GM23338 (cell line): ENCODE data around the gene OR4D2. TPM values are rescaled to one million over a fixed set of nuclear protein-coding genes. Genes with fewer than 3 reads are reported as not detected.

Experiments
- ATAC-seq: fragments of 200-7000 bp; cut with Tn5 transposase; 3 replicates; pipeline ENCODE4 v1.9.1; 2020
- DNase-seq: peaks from one replicate; pipeline ENCODE4 v3.0.0-alpha.2; 2015; ENCODE audit warnings: low spot score
- H2AFZ ChIP-seq: fragments of 200-600 bp; sonication (generic); 2 replicates; pipeline ENCODE4 v1.8.0; 2016; ENCODE audit warnings: antibody characterized with exemption, mild to moderate bottlenecking, moderate library complexity
- H3F3A ChIP-seq: fragments of 200-600 bp; sonication (generic); replicated peaks from 2 replicates; pipeline ENCODE4 v1.8.0; 2017; ENCODE audit warnings: antibody characterized with exemption, mixed run types, low read depth
- H3K27ac ChIP-seq: fragments of 200-600 bp; sonication (generic); 2 replicates; pipeline ENCODE4 v1.6.1; 2016; ENCODE audit warnings: low read depth
- H3K27me3 ChIP-seq: fragments of 200-600 bp; sonication (generic); 2 replicates; pipeline ENCODE4 v1.8.0; 2016; ENCODE audit warnings: mild to moderate bottlenecking, mixed run types, moderate library complexity; ENCODE audit not compliant: insufficient read depth
- H3K36me3 ChIP-seq: fragments of 200-600 bp; sonication (generic); 2 replicates; pipeline ENCODE4 v1.8.0; 2016; ENCODE audit warnings: mild to moderate bottlenecking; ENCODE audit not compliant: insufficient read depth
- H3K4me1 ChIP-seq: fragments of 200-600 bp; sonication (generic); 2 replicates; pipeline ENCODE4 v1.8.0; 2016; ENCODE audit warnings: mild to moderate bottlenecking, moderate library complexity; ENCODE audit not compliant: insufficient read depth
- H3K4me2 ChIP-seq: fragments of 200-600 bp; sonication (generic); 2 replicates; pipeline ENCODE4 v1.7.1; 2017; ENCODE audit warnings: mixed run types
- H3K4me3 ChIP-seq: fragments of 200-600 bp; sonication (generic); 2 replicates; pipeline ENCODE4 v1.6.1; 2016; ENCODE audit warnings: mixed run types
- H3K79me2 ChIP-seq: fragments of 200-600 bp; sonication (generic); replicated peaks from 2 replicates; pipeline ENCODE4 v1.8.0; 2017; ENCODE audit warnings: mild to moderate bottlenecking; ENCODE audit not compliant: insufficient read depth
- H3K9me2 ChIP-seq: fragments of 200-600 bp; sonication (generic); 2 replicates; pipeline ENCODE4 v1.8.0; 2017; ENCODE audit not compliant: insufficient read depth
- H4K20me1 ChIP-seq: fragments of 200-600 bp; sonication (generic); replicated peaks from 2 replicates; pipeline ENCODE4 v1.8.0; 2017; ENCODE audit warnings: mild to moderate bottlenecking; ENCODE audit not compliant: insufficient read depth
- H3K27ac Mint-ChIP-seq: 2 replicates; pipeline ENCODE4 v1.8.0; 2020; ENCODE audit warnings: inconsistent platforms, mild to moderate bottlenecking, moderate library complexity, mixed read lengths
- H3K27me3 Mint-ChIP-seq: 3 replicates; pipeline ENCODE4 v1.8.0; 2022; ENCODE audit warnings: low read depth, mild to moderate bottlenecking, moderate library complexity, mixed read lengths, inconsistent platforms; ENCODE audit not compliant: insufficient read depth, poor library complexity
- H3K36me3 Mint-ChIP-seq: 3 replicates; pipeline ENCODE4 v1.8.0; 2021; ENCODE audit warnings: low read depth, mild to moderate bottlenecking, inconsistent platforms, moderate library complexity, mixed read lengths
- H3K4me1 Mint-ChIP-seq: 3 replicates; pipeline ENCODE4 v1.8.0; 2020; ENCODE audit warnings: mild to moderate bottlenecking, inconsistent platforms, mixed read lengths
- H3K4me3 Mint-ChIP-seq: 3 replicates; pipeline ENCODE4 v1.8.0; 2021; ENCODE audit warnings: moderate library complexity, mild to moderate bottlenecking, inconsistent platforms, mixed read lengths
- H3K9me3 Mint-ChIP-seq: 3 replicates; pipeline ENCODE4 v1.8.0; 2020; ENCODE audit warnings: moderate library complexity, mild to moderate bottlenecking, inconsistent platforms, mixed read lengths
- CREB1 ChIP-seq: fragments of 250-450 bp; sonication (Bioruptor Pico); IDR thresholded peaks from 2 replicates; pipeline ENCODE4 v1.5.0; 2020; ENCODE audit warnings: low read depth, mild to moderate bottlenecking, moderate library complexity
- EZH2 ChIP-seq: fragments of 200-600 bp; sonication (generic); IDR thresholded peaks from one replicate; pipeline ENCODE4 v1.8.0; 2017; ENCODE audit warnings: antibody characterized with exemption, mild to moderate bottlenecking, low read depth; ENCODE audit not compliant: unreplicated experiment
- EZH2phosphoT487 ChIP-seq: fragments of 200-600 bp; sonication (generic); IDR thresholded peaks from one replicate; pipeline ENCODE4 v1.8.1; 2018; ENCODE audit warnings: antibody characterized with exemption; ENCODE audit not compliant: unreplicated experiment
- JUNB ChIP-seq: IDR thresholded peaks from one replicate; pipeline ENCODE4 v1.6.1; 2016; ENCODE audit warnings: antibody characterized with exemption; ENCODE audit not compliant: unreplicated experiment
- NANOG ChIP-seq: IDR thresholded peaks from 2 replicates; pipeline ENCODE4 v1.6.1; 2016; ENCODE audit warnings: antibody characterized with exemption, borderline replicate concordance
- POLR2AphosphoS5 ChIP-seq: IDR thresholded peaks from 2 replicates; pipeline ENCODE4 v1.6.1; 2016; ENCODE audit warnings: antibody characterized with exemption, low read depth
- STAT1 ChIP-seq: IDR thresholded peaks from one replicate; pipeline ENCODE4 v1.6.1; 2016; ENCODE audit warnings: antibody characterized with exemption; ENCODE audit not compliant: unreplicated experiment
- ZNF114 ChIP-seq: fragments of 250-450 bp; sonication (Bioruptor Pico); IDR thresholded peaks from 2 replicates; pipeline ENCODE4 v1.5.0; 2020; ENCODE audit warnings: mild to moderate bottlenecking, moderate library complexity
- ZNF331 ChIP-seq: fragments of 250-450 bp; sonication (Bioruptor Pico); IDR thresholded peaks from 2 replicates; pipeline ENCODE4 v1.5.0; 2020; ENCODE audit warnings: low read depth, mild to moderate bottlenecking, moderate library complexity
- polyA plus RNA-seq: library from polyadenylated mRNA; unstranded; fragments of >200 nt; fragmentation: Nextera tagmentation; extraction: Ambion mirVana; gene quantifications from 2 replicates; pipeline ENCODE4 v1.2.1, GENCODE V29; 2016
- total RNA-seq: library from RNA; depleted of rRNA; stranded (reverse); fragments of >200 nt; shearing (Covaris generic); gene quantifications from 2 replicates; pipeline ENCODE4 v1.2.3, GENCODE V29; 2014
- TF ChIP-seq, protein P1 (sequence below): fragments of 250-450 bp; sonication (Bioruptor Pico); IDR thresholded peaks from 2 replicates; pipeline ENCODE4 v1.5.0; 2020; ENCODE audit warnings: mild to moderate bottlenecking, moderate library complexity
- TF ChIP-seq, protein P2 (sequence below): IDR thresholded peaks from one replicate; pipeline ENCODE4 v1.6.1; 2018; ENCODE audit warnings: antibody characterized with exemption; ENCODE audit not compliant: unreplicated experiment
- TF ChIP-seq, protein P3 (sequence below): IDR thresholded peaks from 2 replicates; pipeline ENCODE4 v1.6.1; 2016; ENCODE audit warnings: antibody characterized with exemption
- TF ChIP-seq, protein P4 (sequence below), 2 experiments: fragments of 200-600 bp in 1 of 2; sonication (generic) in 1 of 2; conservative IDR thresholded peaks; 2 replicates each; pipeline versions ENCODE4 v1.5.1 to v1.6.1; 2016 to 2017; ENCODE audit warnings: antibody characterized with exemption in 2 of 2, low read depth in 2 of 2, mild to moderate bottlenecking in 2 of 2, moderate library complexity in 1 of 2

OR4D2 gene
- total and polyA plus RNA-seq, 2 experiments from 2014 or later, result not detected

DNA sequence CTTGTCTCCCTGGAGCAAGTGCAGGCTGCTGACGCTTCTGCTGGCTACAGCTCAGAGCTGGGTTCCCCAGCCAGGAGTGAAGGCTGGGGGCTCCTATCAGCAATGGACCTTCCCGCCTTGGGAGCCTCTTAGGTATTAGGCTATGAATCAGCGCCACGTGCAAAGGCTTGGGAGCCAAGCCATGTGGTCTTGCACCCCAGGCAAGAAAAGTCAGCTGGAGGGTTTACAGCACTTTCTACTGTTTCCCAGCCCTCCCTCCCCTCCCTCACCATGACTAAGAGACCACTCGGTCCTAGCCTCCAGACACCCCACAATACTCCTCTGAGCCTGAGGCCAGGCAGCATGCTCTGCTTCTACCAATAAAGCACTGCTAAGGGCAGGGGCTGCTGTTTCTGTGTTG is 38.0 kb downstream of the OR4D2 start:
- H3K4me1 ChIP-seq, result no peaks in the 10 kb centered on the region
- DNase-seq, result no peak

More for the DNA sequence above, 38.0 kb downstream of the OR4D2 start:
- TF ChIP-seq STAT1 (no peak), CREB1 (CRISPR knock-in tag) (no peak), EZH2phosphoT487 (no peak), JUNB (no peak), EZH2 (no peak), NANOG (no peak), POLR2AphosphoS5 (no peak), ZNF331 (CRISPR knock-in tag) (no peak), ZNF114 (CRISPR knock-in tag) (no peak)
- TF ChIP-seq, protein P1, sequence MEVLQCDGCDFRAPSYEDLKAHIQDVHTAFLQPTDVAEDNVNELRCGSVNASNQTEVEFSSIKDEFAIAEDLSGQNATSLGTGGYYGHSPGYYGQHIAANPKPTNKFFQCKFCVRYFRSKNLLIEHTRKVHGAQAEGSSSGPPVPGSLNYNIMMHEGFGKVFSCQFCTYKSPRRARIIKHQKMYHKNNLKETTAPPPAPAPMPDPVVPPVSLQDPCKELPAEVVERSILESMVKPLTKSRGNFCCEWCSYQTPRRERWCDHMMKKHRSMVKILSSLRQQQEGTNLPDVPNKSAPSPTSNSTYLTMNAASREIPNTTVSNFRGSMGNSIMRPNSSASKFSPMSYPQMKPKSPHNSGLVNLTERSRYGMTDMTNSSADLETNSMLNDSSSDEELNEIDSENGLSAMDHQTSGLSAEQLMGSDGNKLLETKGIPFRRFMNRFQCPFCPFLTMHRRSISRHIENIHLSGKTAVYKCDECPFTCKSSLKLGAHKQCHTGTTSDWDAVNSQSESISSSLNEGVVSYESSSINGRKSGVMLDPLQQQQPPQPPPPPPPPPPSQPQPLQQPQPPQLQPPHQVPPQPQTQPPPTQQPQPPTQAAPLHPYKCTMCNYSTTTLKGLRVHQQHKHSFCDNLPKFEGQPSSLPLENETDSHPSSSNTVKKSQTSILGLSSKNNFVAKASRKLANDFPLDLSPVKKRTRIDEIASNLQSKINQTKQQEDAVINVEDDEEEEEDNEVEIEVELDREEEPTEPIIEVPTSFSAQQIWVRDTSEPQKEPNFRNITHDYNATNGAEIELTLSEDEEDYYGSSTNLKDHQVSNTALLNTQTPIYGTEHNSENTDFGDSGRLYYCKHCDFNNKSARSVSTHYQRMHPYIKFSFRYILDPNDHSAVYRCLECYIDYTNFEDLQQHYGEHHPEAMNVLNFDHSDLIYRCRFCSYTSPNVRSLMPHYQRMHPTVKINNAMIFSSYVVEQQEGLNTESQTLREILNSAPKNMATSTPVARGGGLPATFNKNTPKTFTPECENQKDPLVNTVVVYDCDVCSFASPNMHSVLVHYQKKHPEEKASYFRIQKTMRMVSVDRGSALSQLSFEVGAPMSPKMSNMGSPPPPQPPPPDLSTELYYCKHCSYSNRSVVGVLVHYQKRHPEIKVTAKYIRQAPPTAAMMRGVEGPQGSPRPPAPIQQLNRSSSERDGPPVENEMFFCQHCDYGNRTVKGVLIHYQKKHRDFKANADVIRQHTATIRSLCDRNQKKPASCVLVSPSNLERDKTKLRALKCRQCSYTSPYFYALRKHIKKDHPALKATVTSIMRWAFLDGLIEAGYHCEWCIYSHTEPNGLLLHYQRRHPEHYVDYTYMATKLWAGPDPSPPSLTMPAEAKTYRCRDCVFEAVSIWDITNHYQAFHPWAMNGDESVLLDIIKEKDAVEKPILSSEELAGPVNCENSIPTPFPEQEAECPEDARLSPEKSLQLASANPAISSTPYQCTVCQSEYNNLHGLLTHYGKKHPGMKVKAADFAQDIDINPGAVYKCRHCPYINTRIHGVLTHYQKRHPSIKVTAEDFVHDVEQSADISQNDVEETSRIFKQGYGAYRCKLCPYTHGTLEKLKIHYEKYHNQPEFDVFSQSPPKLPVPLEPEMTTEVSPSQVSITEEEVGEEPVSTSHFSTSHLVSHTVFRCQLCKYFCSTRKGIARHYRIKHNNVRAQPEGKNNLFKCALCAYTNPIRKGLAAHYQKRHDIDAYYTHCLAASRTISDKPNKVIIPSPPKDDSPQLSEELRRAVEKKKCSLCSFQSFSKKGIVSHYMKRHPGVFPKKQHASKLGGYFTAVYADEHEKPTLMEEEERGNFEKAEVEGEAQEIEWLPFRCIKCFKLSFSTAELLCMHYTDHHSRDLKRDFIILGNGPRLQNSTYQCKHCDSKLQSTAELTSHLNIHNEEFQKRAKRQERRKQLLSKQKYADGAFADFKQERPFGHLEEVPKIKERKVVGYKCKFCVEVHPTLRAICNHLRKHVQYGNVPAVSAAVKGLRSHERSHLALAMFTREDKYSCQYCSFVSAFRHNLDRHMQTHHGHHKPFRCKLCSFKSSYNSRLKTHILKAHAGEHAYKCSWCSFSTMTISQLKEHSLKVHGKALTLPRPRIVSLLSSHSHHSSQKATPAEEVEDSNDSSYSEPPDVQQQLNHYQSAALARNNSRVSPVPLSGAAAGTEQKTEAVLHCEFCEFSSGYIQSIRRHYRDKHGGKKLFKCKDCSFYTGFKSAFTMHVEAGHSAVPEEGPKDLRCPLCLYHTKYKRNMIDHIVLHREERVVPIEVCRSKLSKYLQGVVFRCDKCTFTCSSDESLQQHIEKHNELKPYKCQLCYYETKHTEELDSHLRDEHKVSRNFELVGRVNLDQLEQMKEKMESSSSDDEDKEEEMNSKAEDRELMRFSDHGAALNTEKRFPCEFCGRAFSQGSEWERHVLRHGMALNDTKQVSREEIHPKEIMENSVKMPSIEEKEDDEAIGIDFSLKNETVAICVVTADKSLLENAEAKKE (CRISPR knock-in tag), result no peak
- TF ChIP-seq, protein P2, sequence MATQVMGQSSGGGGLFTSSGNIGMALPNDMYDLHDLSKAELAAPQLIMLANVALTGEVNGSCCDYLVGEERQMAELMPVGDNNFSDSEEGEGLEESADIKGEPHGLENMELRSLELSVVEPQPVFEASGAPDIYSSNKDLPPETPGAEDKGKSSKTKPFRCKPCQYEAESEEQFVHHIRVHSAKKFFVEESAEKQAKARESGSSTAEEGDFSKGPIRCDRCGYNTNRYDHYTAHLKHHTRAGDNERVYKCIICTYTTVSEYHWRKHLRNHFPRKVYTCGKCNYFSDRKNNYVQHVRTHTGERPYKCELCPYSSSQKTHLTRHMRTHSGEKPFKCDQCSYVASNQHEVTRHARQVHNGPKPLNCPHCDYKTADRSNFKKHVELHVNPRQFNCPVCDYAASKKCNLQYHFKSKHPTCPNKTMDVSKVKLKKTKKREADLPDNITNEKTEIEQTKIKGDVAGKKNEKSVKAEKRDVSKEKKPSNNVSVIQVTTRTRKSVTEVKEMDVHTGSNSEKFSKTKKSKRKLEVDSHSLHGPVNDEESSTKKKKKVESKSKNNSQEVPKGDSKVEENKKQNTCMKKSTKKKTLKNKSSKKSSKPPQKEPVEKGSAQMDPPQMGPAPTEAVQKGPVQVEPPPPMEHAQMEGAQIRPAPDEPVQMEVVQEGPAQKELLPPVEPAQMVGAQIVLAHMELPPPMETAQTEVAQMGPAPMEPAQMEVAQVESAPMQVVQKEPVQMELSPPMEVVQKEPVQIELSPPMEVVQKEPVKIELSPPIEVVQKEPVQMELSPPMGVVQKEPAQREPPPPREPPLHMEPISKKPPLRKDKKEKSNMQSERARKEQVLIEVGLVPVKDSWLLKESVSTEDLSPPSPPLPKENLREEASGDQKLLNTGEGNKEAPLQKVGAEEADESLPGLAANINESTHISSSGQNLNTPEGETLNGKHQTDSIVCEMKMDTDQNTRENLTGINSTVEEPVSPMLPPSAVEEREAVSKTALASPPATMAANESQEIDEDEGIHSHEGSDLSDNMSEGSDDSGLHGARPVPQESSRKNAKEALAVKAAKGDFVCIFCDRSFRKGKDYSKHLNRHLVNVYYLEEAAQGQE, result no peak
- TF ChIP-seq, protein P3, sequence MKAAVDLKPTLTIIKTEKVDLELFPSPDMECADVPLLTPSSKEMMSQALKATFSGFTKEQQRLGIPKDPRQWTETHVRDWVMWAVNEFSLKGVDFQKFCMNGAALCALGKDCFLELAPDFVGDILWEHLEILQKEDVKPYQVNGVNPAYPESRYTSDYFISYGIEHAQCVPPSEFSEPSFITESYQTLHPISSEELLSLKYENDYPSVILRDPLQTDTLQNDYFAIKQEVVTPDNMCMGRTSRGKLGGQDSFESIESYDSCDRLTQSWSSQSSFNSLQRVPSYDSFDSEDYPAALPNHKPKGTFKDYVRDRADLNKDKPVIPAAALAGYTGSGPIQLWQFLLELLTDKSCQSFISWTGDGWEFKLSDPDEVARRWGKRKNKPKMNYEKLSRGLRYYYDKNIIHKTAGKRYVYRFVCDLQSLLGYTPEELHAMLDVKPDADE, result no peak
- TF ChIP-seq, protein P4, sequence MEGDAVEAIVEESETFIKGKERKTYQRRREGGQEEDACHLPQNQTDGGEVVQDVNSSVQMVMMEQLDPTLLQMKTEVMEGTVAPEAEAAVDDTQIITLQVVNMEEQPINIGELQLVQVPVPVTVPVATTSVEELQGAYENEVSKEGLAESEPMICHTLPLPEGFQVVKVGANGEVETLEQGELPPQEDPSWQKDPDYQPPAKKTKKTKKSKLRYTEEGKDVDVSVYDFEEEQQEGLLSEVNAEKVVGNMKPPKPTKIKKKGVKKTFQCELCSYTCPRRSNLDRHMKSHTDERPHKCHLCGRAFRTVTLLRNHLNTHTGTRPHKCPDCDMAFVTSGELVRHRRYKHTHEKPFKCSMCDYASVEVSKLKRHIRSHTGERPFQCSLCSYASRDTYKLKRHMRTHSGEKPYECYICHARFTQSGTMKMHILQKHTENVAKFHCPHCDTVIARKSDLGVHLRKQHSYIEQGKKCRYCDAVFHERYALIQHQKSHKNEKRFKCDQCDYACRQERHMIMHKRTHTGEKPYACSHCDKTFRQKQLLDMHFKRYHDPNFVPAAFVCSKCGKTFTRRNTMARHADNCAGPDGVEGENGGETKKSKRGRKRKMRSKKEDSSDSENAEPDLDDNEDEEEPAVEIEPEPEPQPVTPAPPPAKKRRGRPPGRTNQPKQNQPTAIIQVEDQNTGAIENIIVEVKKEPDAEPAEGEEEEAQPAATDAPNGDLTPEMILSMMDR (conservative IDR thresholded peaks at IDR 0.05; ENCODE audit: low read depth in 2 of 2), result no peak
- H3K27me3 Mint-ChIP-seq, result peaks cover 10% of the 10 kb centered on the region
- H3K79me2 ChIP-seq, result no peaks in the 10 kb centered on the region
- no peak overlapping the region for H2AFZ ChIP-seq
- H3F3A ChIP-seq, result no peaks in the 10 kb centered on the region
- H3K9me2 ChIP-seq, result no peaks in the 10 kb centered on the region
- H3K4me3 Mint-ChIP-seq, result no peak overlapping the region
- H3K27me3 ChIP-seq, result 0 out of 2 replicates have a peak, but pooled peaks cover 3% of the 10 kb centered on the region
- H3K27ac ChIP-seq, result no peak overlapping the region
- no peaks in the 10 kb centered on the region; the same call in 1 of the 2 replicates for H4K20me1 ChIP-seq
- ATAC-seq, result no peak
- no peaks in the 10 kb centered on the region for H3K9me3 Mint-ChIP-seq
- no peaks in the 10 kb centered on the region; the same call in 2 of the 3 replicates for H3K4me1 Mint-ChIP-seq
- no peak overlapping the region for H3K27ac Mint-ChIP-seq
- peaks cover 8% of the 10 kb centered on the region for H3K36me3 Mint-ChIP-seq
- H3K4me2 ChIP-seq, result no peak overlapping the region
- no peaks in the 10 kb centered on the region for H3K36me3 ChIP-seq
- H3K4me3 ChIP-seq, result no peak overlapping the region
